Progenitor cell of endocrine pancreas (in vitro differentiated cells): ENCODE measurements around the gene CLEC2D. TPM values are rescaled to one million over a fixed set of nuclear protein-coding genes. Genes with fewer than 3 reads are reported as not detected.
"Not testable (repeated sequence)": the region's sequence is repeated elsewhere in the genome, so short reads cannot be mapped to it uniquely, and the experiment has no call there.

Source experiments
- DNase-seq: peaks from one replicate; pipeline ENCODE4 v3.0.0; 2021; ENCODE audit warnings: low spot score; ENCODE audit not compliant: unreplicated experiment
- H3K27ac Mint-ChIP-seq: 2 replicates; pipeline ENCODE4 v1.8.0; 2021; ENCODE audit warnings: mild to moderate bottlenecking, moderate library complexity, mixed read lengths
- H3K27me3 Mint-ChIP-seq: 2 replicates; pipeline ENCODE4 v1.8.0; 2021; ENCODE audit warnings: mixed read lengths
- H3K36me3 Mint-ChIP-seq: 2 replicates; pipeline ENCODE4 v1.8.0; 2022; ENCODE audit warnings: mixed read lengths; ENCODE audit not compliant: insufficient read depth
- H3K4me1 Mint-ChIP-seq: 2 replicates; pipeline ENCODE4 v1.8.0; 2021; ENCODE audit warnings: low read depth, mixed read lengths
- H3K4me3 Mint-ChIP-seq: 2 replicates; pipeline ENCODE4 v1.8.0; 2021; ENCODE audit warnings: low read depth, mild to moderate bottlenecking, moderate library complexity, mixed read lengths
- H3K9me3 Mint-ChIP-seq: 2 replicates; pipeline ENCODE4 v1.8.0; 2021; ENCODE audit warnings: low read depth, mixed read lengths
- CTCF ChIP-seq: fragments of 200-600 bp; sonication (generic); IDR thresholded peaks from one replicate; pipeline ENCODE4 v1.5.0; 2021; ENCODE audit warnings: antibody characterized with exemption, mild to moderate bottlenecking; ENCODE audit not compliant: unreplicated experiment
- total RNA-seq: library from RNA; stranded (reverse); gene quantifications from 2 replicates; pipeline ENCODE4 v1.2.1, GENCODE V29; 2021

Gene CLEC2D
- total RNA-seq, 1 donor from 2014 or later = 23.5 TPM

GRCh38 chr12:9711664-9712063 is 42.2 kb downstream of the CLEC2D start:
- Mint-ChIP-seq H3K4me3 (no peak overlapping the region), H3K4me1 (no peaks in the 10 kb centered on the region), H3K36me3 (no peaks in the 10 kb centered on the region), H3K27ac (no peak overlapping the region), H3K27me3 (no peaks in the 10 kb centered on the region), H3K9me3 (no peaks in the 10 kb centered on the region)
- no peak for DNase-seq
- TF ChIP-seq CTCF = no peak

GRCh38 chr12:9713032-9713558 is 43.6 kb downstream of the CLEC2D start:
- not testable (repeated sequence) for H3K9me3 Mint-ChIP-seq, H3K4me3 Mint-ChIP-seq, DNase-seq, H3K4me1 Mint-ChIP-seq, H3K36me3 Mint-ChIP-seq, H3K27ac Mint-ChIP-seq, H3K27me3 Mint-ChIP-seq

GRCh38 chr12:9717070-9717925 is 47.8 kb downstream of the CLEC2D start:
- TF ChIP-seq CTCF = no peak
- Mint-ChIP-seq H3K9me3 (no peaks in the 10 kb centered on the region), H3K4me1 (peaks cover 14% of the 10 kb centered on the region), H3K4me3 (no peak overlapping the region), H3K36me3 (no peaks in the 10 kb centered on the region), H3K27me3 (no peaks in the 10 kb centered on the region), H3K27ac (no peak overlapping the region)
- DNase-seq = no peak

GRCh38 chr12:9718968-9719367 is 49.5 kb downstream of the CLEC2D start:
- H3K27me3 Mint-ChIP-seq = no peaks in the 10 kb centered on the region
- peaks cover 14% of the 10 kb centered on the region for H3K4me1 Mint-ChIP-seq
- H3K27ac Mint-ChIP-seq = no peak overlapping the region
- no peaks in the 10 kb centered on the region for H3K9me3 Mint-ChIP-seq
- no peak for TF ChIP-seq CTCF
- DNase-seq = no peak
- no peak overlapping the region for H3K4me3 Mint-ChIP-seq
- H3K36me3 Mint-ChIP-seq = no peaks in the 10 kb centered on the region

GRCh38 chr12:9719790-9720189 is 50.3 kb downstream of the CLEC2D start:
- no peaks in the 10 kb centered on the region for H3K27me3 Mint-ChIP-seq
- TF ChIP-seq CTCF = no peak
- peaks cover 14% of the 10 kb centered on the region for H3K4me1 Mint-ChIP-seq
- H3K36me3 Mint-ChIP-seq = no peaks in the 10 kb centered on the region
- H3K27ac Mint-ChIP-seq = no peak overlapping the region
- DNase-seq = no peak
- no peaks in the 10 kb centered on the region for H3K9me3 Mint-ChIP-seq
- no peak overlapping the region for H3K4me3 Mint-ChIP-seq
